K562 (cell line): ENCODE data around the gene BRME1. TPM values are rescaled to one million over a fixed set of nuclear protein-coding genes. Genes with fewer than 3 reads are reported as not detected.

Experiments used
- ATAC-seq: fragments of 200-7000 bp; cut with Tn5 transposase; 3 replicates; pipeline ENCODE4 v1.9.1; 2020; ENCODE audit warnings: moderate library complexity
- BruUV-seq: library from RNA; stranded (reverse); fragments of 400-500 nt; replicated peaks from 2 replicates; lab custom pipeline; 2021; lab: Mats Ljungman, UMichigan
- CTCF ChIA-PET: fragments of 300-600 bp; formaldehyde crosslinking; extraction: SDS; loops from one replicate; lab custom pipeline; 2021; ENCODE audit warnings: low intra/inter-chr PET ratio; lab: Yijun Ruan, JAX
- POLR2A ChIA-PET: fragments of 300-600, 350-650 bp; sonication (Branson Sonifier 250); formaldehyde crosslinking; extraction: SDS; loops from one replicate; lab custom pipeline; 2021; ENCODE audit warnings: antibody characterized with exemption, inconsistent platforms; lab: Yijun Ruan, JAX
- DNase-seq, 4 experiments: peaks; one replicate each; pipeline versions ENCODE4 v3.0.0 to v3.0.0-alpha.2; 2011 to 2018; ENCODE audit warnings: low spot score in 3 of 4, mixed read lengths in 3 of 4; ENCODE audit errors: extremely low read depth in 1 of 4
- FAIRE-seq: peaks from 2 replicates; lab custom pipeline; 2011; peaks lifted over from hg19 to GRCh38; lab: Jason Lieb, UNC
- H2AFZ ChIP-seq: 2 replicates; pipeline ENCODE4 v1.6.0; 2011; ENCODE audit warnings: low read depth, low read length, control low read depth, inconsistent platforms
- H3K27ac ChIP-seq: fragments of 200-600 bp; 3 replicates; pipeline ENCODE4 v1.8.0; 2011; ENCODE audit warnings: low read depth, mild to moderate bottlenecking, control low read depth, inconsistent platforms, low read length, moderate library complexity, mixed read lengths; ENCODE audit errors: extremely low read depth
- H3K27me3 ChIP-seq, 2 experiments: fragments of 300-600 bp in 1 of 2; 2 replicates in 1 of 2; 3 replicates in 1 of 2; pipeline versions ENCODE4 v1.6.0 to v1.8.0; 2011; ENCODE audit warnings: inconsistent platforms in 2 of 2, low read length in 2 of 2, mild to moderate bottlenecking in 1 of 2, mixed read lengths in 1 of 2, moderate library complexity in 1 of 2; ENCODE audit not compliant: control insufficient read depth in 2 of 2, insufficient read depth in 2 of 2
- H3K36me3 ChIP-seq: fragments of 300-600 bp; 3 replicates; pipeline ENCODE4 v1.8.0; 2011; ENCODE audit warnings: mild to moderate bottlenecking, low read length, inconsistent platforms; ENCODE audit not compliant: control insufficient read depth, insufficient read depth
- H3K4me1 ChIP-seq, 2 experiments: fragments of 200-600 bp in 1 of 2; replicated peaks in 1 of 2; 2 replicates in 1 of 2; 3 replicates in 1 of 2; pipeline versions ENCODE4 v1.5.1 to v1.8.0; 2011; ENCODE audit warnings: inconsistent platforms in 2 of 2, low read length in 2 of 2, mild to moderate bottlenecking in 1 of 2, mixed read lengths in 1 of 2, moderate library complexity in 1 of 2; ENCODE audit not compliant: control insufficient read depth in 2 of 2, insufficient read depth in 2 of 2
- H3K4me2 ChIP-seq: 2 replicates; pipeline ENCODE4 v1.6.1; 2011; ENCODE audit warnings: low read length, control low read depth, inconsistent platforms, mixed read lengths; ENCODE audit not compliant: insufficient read depth
- H3K4me3 ChIP-seq: fragments of 200-600 bp; sonication (generic), shearing (Covaris generic); 2 replicates; pipeline ENCODE4 v1.5.1; 2016; ENCODE audit warnings: control low read depth, inconsistent platforms
- H3K79me2 ChIP-seq: fragments of 200-600 bp; 3 replicates; pipeline ENCODE4 v1.8.0; 2011; ENCODE audit warnings: low read length, inconsistent platforms; ENCODE audit not compliant: control insufficient read depth, insufficient read depth
- H3K9ac ChIP-seq, 2 experiments: 2 replicates each; pipeline versions ENCODE4 v1.6.0 to v1.6.1; 2011; ENCODE audit warnings: low read depth in 2 of 2, low read length in 2 of 2, control low read depth in 1 of 2, inconsistent platforms in 1 of 2, mild to moderate bottlenecking in 1 of 2, mixed read lengths in 1 of 2; ENCODE audit not compliant: insufficient read depth in 1 of 2
- H3K9me1 ChIP-seq: one replicate; pipeline ENCODE4 v1.6.0; 2011; ENCODE audit warnings: inconsistent platforms, mild to moderate bottlenecking, low read length, moderate library complexity; ENCODE audit not compliant: control insufficient read depth, insufficient read depth
- H3K9me3 ChIP-seq: replicated peaks from 2 replicates; pipeline ENCODE4 v1.5.1; 2011; ENCODE audit warnings: low read depth, low read length, inconsistent platforms; ENCODE audit not compliant: control insufficient read depth, insufficient read depth
- H4K20me1 ChIP-seq: replicated peaks from 2 replicates; pipeline ENCODE4 v1.6.1; 2011; ENCODE audit warnings: low read length, inconsistent platforms, mixed read lengths; ENCODE audit not compliant: control insufficient read depth, insufficient read depth
- ATF1 ChIP-seq, 2 experiments: fragments of 450-650 bp in 1 of 2; IDR thresholded peaks; 2 replicates each; pipeline ENCODE4 v1.6.1; 2016; ENCODE audit warnings: missing compliant biosample characterization in 1 of 2, missing genetic modification characterization in 1 of 2
- CREM ChIP-seq: IDR thresholded peaks from 2 replicates; pipeline ENCODE4 v1.6.1; 2014; ENCODE audit warnings: antibody characterized with exemption, low read depth
- CTBP1 ChIP-seq: fragments of 450-650 bp; IDR thresholded peaks from 2 replicates; pipeline ENCODE4 v1.6.1; 2016; ENCODE audit warnings: borderline replicate concordance
- GATAD2B ChIP-seq: fragments of 450-650 bp; IDR thresholded peaks from 2 replicates; pipeline ENCODE4 v1.6.1; 2017; ENCODE audit warnings: mild to moderate bottlenecking, borderline replicate concordance
- JUN ChIP-seq, 2 experiments: sonication (generic) in 1 of 2; formaldehyde crosslinking in 1 of 2; IDR thresholded peaks; 2 replicates each; pipeline versions ENCODE4 v1.6.1 to v1.8.0; 2012 to 2022; ENCODE audit warnings: borderline replicate concordance in 2 of 2, mild to moderate bottlenecking in 2 of 2, improper control_type of control experiment in 1 of 2, low read depth in 1 of 2, low read length in 1 of 2, missing genetic modification reagents in 1 of 2
- KDM2B ChIP-seq: fragments of 250-450 bp; sonication (Bioruptor Pico); IDR thresholded peaks from 2 replicates; pipeline ENCODE4 v1.8.0; 2021; ENCODE audit warnings: mild to moderate bottlenecking, moderate library complexity
- MED1 ChIP-seq: sonication (generic); formaldehyde crosslinking; IDR thresholded peaks from 2 replicates; pipeline ENCODE4 v1.8.1; 2023; ENCODE audit warnings: missing genetic modification reagents, borderline replicate concordance
- NCOA1 ChIP-seq: fragments of 450-650 bp; IDR thresholded peaks from 2 replicates; pipeline ENCODE4 v1.6.1; 2016; ENCODE audit warnings: low read depth
- NRF1 ChIP-seq, 2 experiments: fragments of 450-650 bp; IDR thresholded peaks in 1 of 2; conservative IDR thresholded peaks in 1 of 2; 2 replicates each; pipeline ENCODE4 v1.6.1; 2014; ENCODE audit warnings: mild to moderate bottlenecking in 2 of 2
- PHF8 ChIP-seq: fragments of 200-600 bp; sonication (generic); IDR thresholded peaks from 2 replicates; pipeline ENCODE4 v1.6.1; 2012; ENCODE audit warnings: mixed run types, mild to moderate bottlenecking, inconsistent platforms, low read length, moderate library complexity, borderline replicate concordance
- RBBP5 ChIP-seq: fragments of 200-600 bp; sonication (generic); IDR thresholded peaks from 2 replicates; pipeline ENCODE4 v1.6.1; 2012; ENCODE audit warnings: borderline replicate concordance, mild to moderate bottlenecking, low read length, control low read depth, inconsistent platforms; ENCODE audit not compliant: insufficient read depth, poor library complexity, severe bottlenecking
- SPI1 ChIP-seq: IDR thresholded peaks from 2 replicates; pipeline ENCODE4 v1.6.1; 2011; ENCODE audit warnings: low read depth, low read length, control low read depth, borderline replicate concordance
- ZNF561 ChIP-seq: fragments of 450-650 bp; formaldehyde crosslinking; conservative IDR thresholded peaks from 2 replicates; pipeline ENCODE4 v1.4.0; 2020; ENCODE audit warnings: mild to moderate bottlenecking, moderate library complexity
- ZNF780A ChIP-seq: fragments of 250-450 bp; sonication (Bioruptor Pico); IDR thresholded peaks from 2 replicates; pipeline ENCODE4 v1.5.0; 2021; ENCODE audit warnings: mild to moderate bottlenecking
- WGBS: fragments of 100-300 bp; shearing (Covaris generic); methylation state at CpG from one replicate; pipeline ENCODE4 v1.1.6; 2016; ENCODE audit warnings: low coverage, mixed read lengths; ENCODE audit not compliant: insufficient coverage; ENCODE audit errors: missing lambda C conversion rate; 5-methylcytosine and 5-hydroxymethylcytosine counted together
- in situ Hi-C: fragments of 300-500 bp; cut with MboI; formaldehyde crosslinking; loops from 4 replicates; pipeline ENCODE4 v1.15.0; 2018; ENCODE audit warnings: inconsistent platforms, mixed read lengths
- intact Hi-C: fragments of 100-400 bp; cut with micrococcal nuclease; formaldehyde crosslinking; loops from 2 replicates; pipeline ENCODE4 v1.14.2; 2022
- polyA plus RNA-seq, 8 experiments: library from polyadenylated mRNA; depleted of rRNA in 4 of 8; stranded (reverse) in 5 of 8; unstranded in 3 of 8; fragments of >200 nt; fragmentation: Nextera tagmentation in 2 of 8; fragmentation: Illumina TruSeq in 1 of 8; extraction: Ambion mirVana in 2 of 8; extraction: Trizol in 1 of 8; gene quantifications; 2 replicates each; pipeline versions ENCODE4 v1.2.1 to v1.2.3, GENCODE V29; 2011 to 2014; ENCODE audit warnings: inconsistent platforms in 1 of 8, missing spikeins in 1 of 8
- total RNA-seq, 7 experiments: library from RNA; depleted of rRNA in 6 of 7; stranded (reverse); fragments of >200 nt in 6 of 7; fragmentation: Illumina TruSeq in 2 of 7; extraction: Trizol in 2 of 7; gene quantifications; 2 replicates each; pipeline versions ENCODE4 v1.2.1 to v1.2.3, GENCODE V29; 2011 to 2021; ENCODE audit warnings: low replicate concordance in 1 of 7
- TF ChIP-seq, protein P1 (sequence below), 3 experiments: fragments of 200-800 bp in 1 of 3; sonication (Bioruptor generic) in 1 of 3; sonication (generic) in 1 of 3; formaldehyde crosslinking in 1 of 3; IDR thresholded peaks; 2 replicates each; pipeline versions ENCODE4 v1.6.1 to v1.8.0; 2016 to 2022; ENCODE audit warnings: mild to moderate bottlenecking in 2 of 3, missing compliant biosample characterization in 2 of 3, missing genetic modification characterization in 2 of 3, missing genetic modification reagents in 1 of 3

The BRME1 gene
- total and polyA plus RNA-seq, 9 of the 15 experiments (the other 6 are each of a cell fraction or from before 2014, with no cell fraction given): 0.75 to 6.1 (median 3.6) TPM

DNA sequence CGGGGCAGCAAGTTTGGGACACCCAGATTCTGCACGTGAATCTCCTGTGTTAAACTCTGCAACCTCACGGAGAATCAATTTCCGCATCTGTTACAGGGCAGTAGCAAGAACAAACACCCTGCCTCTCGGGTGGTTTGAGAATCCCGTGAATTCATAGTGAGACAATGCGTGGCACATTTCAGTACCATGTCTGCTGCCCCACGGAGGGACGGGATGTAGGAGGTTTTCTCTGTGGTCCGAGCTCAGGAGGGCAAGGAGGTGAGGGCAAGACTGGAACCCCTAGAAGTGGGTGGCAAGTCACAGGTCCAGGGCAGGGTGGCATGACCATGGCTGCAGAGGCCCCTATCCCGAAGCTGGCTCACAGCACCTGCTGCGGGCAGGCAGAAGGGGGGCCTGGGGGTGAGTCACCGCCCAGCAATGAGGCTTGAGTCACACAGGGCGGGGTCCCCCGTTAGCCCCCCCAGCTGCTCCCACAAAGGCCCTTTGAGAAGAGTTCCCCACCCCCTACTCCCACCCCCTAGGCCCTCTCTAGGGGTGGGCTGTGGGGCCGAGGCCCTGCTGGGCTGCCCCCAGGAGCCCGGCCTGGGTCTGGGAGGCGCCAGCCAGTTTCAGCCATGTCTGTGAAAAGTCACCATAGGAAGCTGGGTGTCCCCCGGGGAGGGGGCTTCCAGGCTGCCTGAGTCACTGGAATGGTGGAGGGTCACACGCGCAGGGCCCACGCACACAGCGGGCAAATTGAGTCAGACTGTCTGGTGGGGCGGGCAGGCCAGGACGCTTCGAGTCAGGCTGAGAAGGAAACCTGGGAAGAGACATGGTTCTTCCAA, 54.8 kb downstream of the BRME1 start (continued):
- peak; percentile 98 for TF ChIP-seq JUN (IDR thresholded peaks at IDR 0.05; ENCODE audit: borderline replicate concordance, low read depth, low read length)
- TF ChIP-seq JUN (CRISPR knock-in tag; IDR thresholded peaks at IDR 0.05; ENCODE audit: borderline replicate concordance): peak; percentile 92
- no peak; the same call in 1 of the 2 replicates for TF ChIP-seq GATAD2B
- TF ChIP-seq ZNF561: no peak

DNA sequence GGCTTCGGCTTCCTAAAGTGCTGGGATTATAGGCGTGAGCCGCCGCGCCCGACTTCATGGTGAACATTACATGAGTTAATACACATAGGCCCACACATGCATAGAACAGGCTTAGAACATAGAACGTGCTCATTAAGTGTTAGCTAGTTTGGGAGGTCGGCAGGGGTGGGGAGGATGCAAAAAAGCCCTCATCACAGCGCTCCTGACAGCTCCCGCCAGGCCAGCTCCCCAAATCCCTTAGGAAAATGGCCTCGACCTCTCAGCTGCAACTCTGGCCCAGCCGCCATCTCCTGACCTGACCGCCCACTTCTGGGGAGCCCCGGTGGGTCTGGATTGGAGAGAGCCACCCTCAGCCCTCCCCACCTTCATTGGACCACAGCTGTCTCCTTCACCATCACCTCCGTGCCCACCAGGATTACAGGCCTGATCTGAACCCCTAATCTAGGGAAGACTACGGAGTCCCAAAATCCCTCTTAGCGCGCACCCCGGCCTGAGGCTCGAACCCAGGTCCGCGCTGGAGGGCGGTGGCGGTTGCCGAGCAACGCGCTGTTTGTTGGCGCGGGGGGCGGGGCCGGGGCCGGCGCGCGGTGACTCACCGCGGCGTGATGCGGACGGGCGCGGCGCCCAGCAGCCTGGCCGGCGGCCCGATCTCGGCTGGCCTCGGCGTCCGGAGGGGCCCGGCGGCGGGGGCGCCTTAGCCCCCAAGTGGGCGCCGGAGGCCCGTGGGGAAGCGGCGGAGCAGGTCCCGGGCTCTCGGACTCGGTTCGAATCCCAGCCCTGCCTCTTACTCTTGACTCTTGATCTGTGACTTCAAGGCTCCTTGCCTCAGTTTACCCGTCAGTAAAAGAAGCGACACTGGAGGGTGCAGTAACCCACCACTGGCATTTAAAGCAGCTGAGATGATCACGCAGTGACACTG, 55.7 kb downstream of the BRME1 start:
- peak overlapping the region; percentile 97 for H2AFZ ChIP-seq
- no peaks in the 10 kb centered on the region for H3K27me3 ChIP-seq
- in situ Hi-C loops (loop anchor here (10.0 kb wide), 1 partner anchor 575 kb away; no protein-coding TSS in a partner anchor), intact Hi-C loops (no loop called here)
- FAIRE-seq (peak; percentile 11), ATAC-seq (peak; percentile 65), DNase-seq (peak; percentile 80 to 92 (median 83))
- H3K9me1 ChIP-seq: no peaks in the 10 kb centered on the region
- WGBS: 7% methylated on average over 60 of the region's 66 CpGs
- H4K20me1 ChIP-seq: no peaks in the 10 kb centered on the region
- H3K4me2 ChIP-seq: peak overlapping the region; percentile 89
- ChIA-PET POLR2A (interaction anchor here (1.2 kb wide), 1 partner anchor 10 kb away, joined by 4 read pairs; no protein-coding TSS in a partner anchor), CTCF (interaction anchor here (0.6 kb wide), 1 partner anchor 223 kb away, joined by 3 read pairs; no protein-coding TSS in a partner anchor)
- no TSS peak for BruUV-seq
- H3K9me3 ChIP-seq: no peaks in the 10 kb centered on the region
- no peaks in the 10 kb centered on the region for H3K36me3 ChIP-seq
- peak overlapping the region; percentile 95 for H3K27ac ChIP-seq
- peak overlapping the region; percentile 41 for H3K4me3 ChIP-seq
- peak overlapping the region; percentile 83 to 95 for H3K9ac ChIP-seq
- no peaks in the 10 kb centered on the region for H3K79me2 ChIP-seq
- peaks cover 39 to 67% of the 10 kb centered on the region in 2 experiments for H3K4me1 ChIP-seq
- peak; percentile 11; the same call in 1 of the 2 replicates for TF ChIP-seq NCOA1
- no peak for TF ChIP-seq ZNF780A
- TF ChIP-seq CREM: 0 out of 2 replicates have a peak, but pooled peaks have one; percentile 5
- TF ChIP-seq ATF1 (CRISPR knock-in tag; IDR thresholded peaks at IDR 0.05): no peak
- peak; percentile 44 for TF ChIP-seq ATF1 (tag; IDR thresholded peaks at IDR 0.05)
- peak; percentile 73; the same call in 1 of the 2 replicates for TF ChIP-seq PHF8
- TF ChIP-seq NRF1 (conservative IDR thresholded peaks at IDR 0.05 in 1 of 2, IDR thresholded peaks at IDR 0.05 in 1 of 2): peak; percentile 70 to 76
- TF ChIP-seq CTBP1: peak; percentile 68; the same call in 1 of the 2 replicates
- TF ChIP-seq MED1 (CRISPR knock-in tag): peak; percentile 18; the same call in 1 of the 2 replicates
- TF ChIP-seq RBBP5: peak; percentile 62
- TF ChIP-seq, protein P1, sequence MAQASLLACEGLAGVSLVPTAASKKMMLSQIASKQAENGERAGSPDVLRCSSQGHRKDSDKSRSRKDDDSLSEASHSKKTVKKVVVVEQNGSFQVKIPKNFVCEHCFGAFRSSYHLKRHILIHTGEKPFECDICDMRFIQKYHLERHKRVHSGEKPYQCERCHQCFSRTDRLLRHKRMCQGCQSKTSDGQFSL (CRISPR knock-in tag; IDR thresholded peaks at IDR 0.05): no peak
- TF ChIP-seq, protein P1 (tag; IDR thresholded peaks at IDR 0.05): 0 out of 4 replicates have a peak, but pooled peaks of 1 of the 2 experiments have one; percentile 5
- TF ChIP-seq SPI1: no peak
- peak; percentile 5; the same call in 1 of the 2 replicates for TF ChIP-seq KDM2B (CRISPR knock-in tag)
